Stimulated activated CD4-positive, alpha-beta T cell treated with anti-CD3 and anti-CD28 coated beads, Interleukin-15, amount 100 ng/mL, for 24 hours (primary cell): ENCODE results near the gene EPX.

ENCODE experiments used
- DNase-seq: peaks from one replicate; pipeline ENCODE4 v3.0.0-alpha.2; 2020

EPX gene

GRCh38 chr17:58231641-58232040, 39.1 kb downstream of the EPX start:
- no peak for DNase-seq

DNA sequence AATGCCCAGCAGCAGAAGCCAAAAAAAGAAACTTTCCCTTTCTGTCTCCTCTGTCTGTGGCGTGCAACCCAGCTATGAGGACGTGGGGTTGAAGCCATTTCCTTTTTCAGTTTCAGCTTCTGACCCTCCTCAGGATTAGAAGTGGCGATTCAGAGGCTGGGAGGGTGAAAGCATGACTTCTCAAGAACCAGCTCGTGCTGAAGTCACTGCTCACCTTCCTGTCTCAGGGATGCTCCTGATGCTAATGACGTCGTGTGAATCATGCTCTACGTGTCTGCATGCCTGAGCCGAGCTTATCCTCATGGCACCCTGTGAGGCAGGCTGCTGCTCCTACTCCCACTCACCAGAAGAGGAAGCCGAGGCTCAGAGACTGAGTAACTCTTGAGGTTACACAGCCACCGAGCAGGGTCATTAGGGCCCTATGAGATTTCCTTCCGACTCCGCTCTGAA, 40.2 kb downstream of the EPX start:
- peak; percentile 56 for DNase-seq

DNA sequence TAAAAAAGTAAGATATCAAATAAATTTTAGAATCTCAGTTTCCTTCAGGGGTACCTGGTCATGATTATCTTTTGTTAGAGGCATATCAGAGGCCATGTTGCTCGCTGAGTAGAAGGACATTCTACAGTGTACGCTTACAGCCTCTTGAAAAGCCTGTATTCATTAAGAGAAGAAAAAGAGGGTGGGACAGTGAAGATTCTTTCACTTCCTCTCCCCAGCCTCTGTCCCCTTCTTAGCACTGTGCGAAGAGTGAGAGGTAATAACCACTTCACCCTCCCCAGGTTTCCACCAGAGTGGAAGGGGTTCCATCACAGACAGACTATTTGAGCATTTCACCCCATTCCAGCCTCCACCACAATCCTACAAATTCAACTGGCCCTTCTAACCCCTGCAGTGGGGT, 41.0 kb downstream of the EPX start:
- DNase-seq = no peak

DNA sequence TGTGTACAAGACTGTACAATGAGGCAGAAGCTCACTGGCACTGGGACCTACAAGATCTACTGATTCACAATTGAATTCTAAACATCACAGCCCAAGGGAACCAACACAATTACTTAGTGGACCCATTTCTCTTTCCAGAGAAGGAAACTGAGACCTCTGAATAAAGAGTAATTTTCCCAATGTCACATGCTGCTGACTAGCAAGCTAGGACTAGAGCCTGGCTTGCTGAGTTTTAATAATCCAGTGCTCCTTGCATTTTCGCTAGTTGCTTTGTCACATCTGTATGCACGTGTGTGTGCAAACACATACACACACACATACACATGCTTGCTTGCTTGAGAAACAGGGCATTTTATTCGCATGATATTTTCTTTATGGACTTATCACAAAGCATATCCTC, 42.0 kb downstream of the EPX start:
- DNase-seq = no peak

GRCh38 chr17:58235821-58236220, 43.3 kb downstream of the EPX start:
- no peak for DNase-seq

DNA sequence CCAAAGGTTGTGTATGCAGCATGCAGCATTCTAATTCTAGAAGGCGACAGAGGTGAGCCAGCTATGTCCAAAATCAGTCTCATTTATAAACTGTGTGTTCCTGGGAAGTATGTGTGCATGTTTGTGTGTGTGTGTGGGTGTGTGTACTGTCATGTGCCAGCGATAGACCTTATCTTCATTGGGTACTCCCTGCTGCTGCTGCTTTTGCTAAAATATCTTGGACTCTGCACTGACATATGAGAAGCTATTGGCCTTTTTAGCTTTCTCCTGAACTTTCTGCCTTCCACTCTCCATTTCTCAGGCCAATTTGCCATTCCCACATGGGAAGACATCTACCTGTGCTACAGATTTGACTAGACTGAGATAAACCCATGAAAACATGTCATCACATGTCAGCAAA, 43.9 kb downstream of the EPX start:
- no peak for DNase-seq

- DNase-seq = no peak
Observed at GRCh38 chr17:58238147-58238634, 45.7 kb downstream of the EPX start, which contains the start of gene LPO. Gene LPO (plus strand): TSS chr17:58238584. CDS start chr17:58242980, 4,396 bp downstream.

DNA sequence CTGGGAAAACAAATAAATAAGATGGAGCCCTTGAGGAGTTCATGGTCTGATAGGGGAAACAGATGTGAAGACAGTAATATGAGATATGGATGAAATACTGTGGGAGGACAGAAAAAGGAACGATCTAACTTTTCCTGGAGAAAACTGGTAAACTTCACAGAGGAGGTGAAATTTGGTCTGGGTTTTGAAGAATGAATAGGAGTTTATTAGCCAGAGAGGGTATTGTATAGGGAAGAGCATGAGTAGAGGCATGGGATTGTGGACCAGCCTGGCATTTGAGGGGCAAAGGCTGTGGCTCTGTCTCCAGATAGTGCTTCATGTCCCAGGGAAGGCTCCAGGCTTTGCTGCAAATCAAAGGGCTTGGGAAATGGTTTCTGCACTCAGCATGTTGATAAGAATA, 47.5 kb downstream of the EPX start:
- DNase-seq = no peak

- DNase-seq = peak; percentile 50
Observed at GRCh38 chr17:58242171-58242784, 49.8 kb downstream of the EPX start.

- no peak for DNase-seq
Observed at GRCh38 chr17:58244963-58245362, 52.4 kb downstream of the EPX start.

DNA sequence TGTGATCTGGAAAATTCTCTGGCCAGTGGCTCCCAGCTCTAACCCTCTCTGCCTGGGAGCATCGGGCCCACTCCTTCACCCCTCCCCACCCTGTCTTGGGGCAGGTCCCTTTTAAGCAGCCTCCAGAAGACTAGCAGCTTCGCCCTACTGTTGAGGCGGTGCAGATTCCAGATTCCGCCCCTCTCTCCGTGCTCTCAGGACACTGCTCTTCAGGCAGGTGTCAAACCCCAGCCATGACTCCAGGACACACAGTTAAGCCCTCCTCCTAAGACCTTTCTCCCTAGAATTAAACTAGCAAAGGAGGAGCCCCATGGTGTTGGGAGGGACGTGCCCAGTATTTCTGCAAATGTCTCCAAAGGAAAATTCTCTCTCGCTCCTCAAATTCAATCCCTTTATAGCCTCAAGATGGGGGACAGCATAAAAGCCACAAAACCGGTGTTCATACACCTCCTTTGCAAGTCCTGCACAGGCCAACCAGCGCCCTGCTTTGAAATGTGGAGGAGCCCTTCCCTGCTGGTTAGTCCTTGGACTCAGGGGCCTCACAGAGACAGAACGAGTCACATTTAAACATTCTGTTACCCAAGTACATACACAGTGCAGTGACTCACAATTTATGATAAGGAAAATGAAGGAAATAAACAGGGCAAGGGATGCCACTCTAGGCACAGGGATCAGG, 53.0 kb downstream of the EPX start:
- no peak for DNase-seq

DNA sequence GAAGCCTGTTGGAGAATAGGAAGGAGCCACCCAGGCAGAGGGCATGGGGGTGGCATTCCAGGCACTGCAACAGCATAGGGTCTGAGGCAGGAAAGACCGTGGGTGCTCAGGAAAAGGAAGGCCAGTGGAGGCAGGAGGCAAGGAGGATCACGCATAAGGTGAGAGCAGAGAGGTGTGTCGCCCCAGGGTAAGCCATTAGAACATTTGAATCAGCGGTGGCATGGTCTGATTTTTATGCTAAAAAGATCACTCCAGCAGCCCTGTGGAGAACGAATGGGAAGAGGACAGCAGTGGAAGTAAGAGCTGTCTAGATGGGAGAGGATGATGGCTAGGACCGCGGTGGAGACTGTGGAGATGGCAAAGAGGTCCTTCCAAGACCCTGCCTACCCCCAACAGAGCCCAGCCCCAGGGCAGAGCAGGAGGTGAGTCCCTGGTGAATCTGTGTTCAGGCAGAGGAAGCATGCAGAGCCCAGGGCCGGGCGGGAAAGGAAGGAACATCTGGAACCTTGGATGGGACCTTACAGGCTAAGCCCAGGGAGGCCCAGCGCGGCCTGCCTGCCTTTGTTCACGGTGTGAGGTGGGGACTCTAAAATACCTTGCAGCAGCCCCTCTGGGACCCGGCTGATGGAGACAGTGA, 53.7 kb downstream of the EPX start:
- DNase-seq = no peak

DNA sequence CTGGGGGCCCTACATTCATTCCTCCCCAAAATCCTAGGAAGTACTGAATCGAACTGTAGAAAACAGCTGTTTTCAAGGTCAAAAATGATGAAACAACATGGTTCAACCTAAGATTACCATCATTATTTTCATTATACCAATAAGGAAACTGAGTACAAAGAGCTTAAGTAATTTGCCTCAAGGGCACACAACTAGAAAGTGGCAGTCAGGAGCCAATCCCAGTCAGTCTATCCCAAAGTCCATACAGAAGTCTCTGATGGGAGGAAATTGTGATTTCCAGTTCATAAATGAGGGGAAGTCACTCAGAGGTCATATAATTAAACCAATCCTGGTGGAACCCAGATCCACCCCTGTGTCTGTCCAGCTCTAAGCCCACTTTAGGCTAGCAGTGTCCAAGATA, 54.3 kb downstream of the EPX start:
- DNase-seq = no peak

DNA sequence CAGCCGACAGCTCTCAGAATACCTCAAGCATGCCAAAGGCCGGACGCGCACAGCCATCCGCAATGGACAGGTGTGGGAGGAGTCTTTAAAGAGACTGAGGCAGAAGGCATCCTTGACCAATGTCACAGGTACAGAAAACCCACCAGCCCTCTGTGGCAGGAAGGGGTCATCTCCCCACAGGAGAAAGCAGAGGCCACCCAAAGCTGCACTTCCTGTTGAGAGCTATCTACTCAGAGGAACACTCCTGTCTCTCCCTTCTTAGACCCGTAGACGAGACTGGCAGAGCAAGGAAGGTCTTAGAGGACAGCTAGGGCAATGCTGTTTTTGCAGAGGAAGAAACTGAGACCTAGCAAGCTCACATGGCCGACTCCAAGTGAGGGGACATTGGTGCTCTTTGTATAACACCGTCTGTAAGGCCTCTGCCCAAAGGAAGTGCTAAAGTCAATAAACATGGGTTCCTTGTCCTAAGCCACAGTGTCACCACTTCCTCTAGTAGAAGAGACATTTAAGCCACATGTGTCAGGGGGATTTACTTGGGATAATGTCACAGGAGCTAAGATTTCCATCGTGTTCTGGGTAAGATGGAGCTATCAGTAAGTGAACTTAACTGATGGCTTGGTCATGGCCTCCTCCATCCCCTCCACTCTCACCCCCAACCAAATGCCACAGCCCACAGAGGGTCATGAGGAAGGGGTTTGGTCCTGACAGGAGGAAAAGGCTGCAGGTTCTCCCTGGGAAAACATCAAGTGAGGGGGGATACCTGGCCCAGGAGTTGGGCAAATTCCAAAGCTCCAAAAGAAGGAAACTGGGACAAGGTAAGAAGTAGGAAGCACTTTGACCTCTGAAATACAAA, 55.2 kb downstream of the EPX start:
- no peak for DNase-seq

DNA sequence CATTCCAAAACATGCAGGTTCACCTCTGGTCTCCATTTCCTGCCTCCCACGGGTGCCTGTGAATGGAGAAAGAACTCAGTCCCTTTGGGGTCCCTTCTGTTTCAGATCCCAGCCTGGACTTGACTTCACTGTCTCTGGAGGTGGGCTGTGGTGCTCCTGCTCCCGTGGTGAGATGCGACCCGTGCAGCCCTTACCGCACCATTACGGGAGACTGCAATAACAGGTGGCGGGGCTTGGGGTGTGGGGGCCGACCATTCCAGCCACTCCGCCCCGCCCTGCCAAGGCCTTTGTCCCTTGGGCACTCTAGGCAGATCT, 56.4 kb downstream of the EPX start:
- no peak for DNase-seq

GRCh38 chr17:58249270-58250133, 57.0 kb downstream of the EPX start:
- peak; percentile 83 for DNase-seq

DNA sequence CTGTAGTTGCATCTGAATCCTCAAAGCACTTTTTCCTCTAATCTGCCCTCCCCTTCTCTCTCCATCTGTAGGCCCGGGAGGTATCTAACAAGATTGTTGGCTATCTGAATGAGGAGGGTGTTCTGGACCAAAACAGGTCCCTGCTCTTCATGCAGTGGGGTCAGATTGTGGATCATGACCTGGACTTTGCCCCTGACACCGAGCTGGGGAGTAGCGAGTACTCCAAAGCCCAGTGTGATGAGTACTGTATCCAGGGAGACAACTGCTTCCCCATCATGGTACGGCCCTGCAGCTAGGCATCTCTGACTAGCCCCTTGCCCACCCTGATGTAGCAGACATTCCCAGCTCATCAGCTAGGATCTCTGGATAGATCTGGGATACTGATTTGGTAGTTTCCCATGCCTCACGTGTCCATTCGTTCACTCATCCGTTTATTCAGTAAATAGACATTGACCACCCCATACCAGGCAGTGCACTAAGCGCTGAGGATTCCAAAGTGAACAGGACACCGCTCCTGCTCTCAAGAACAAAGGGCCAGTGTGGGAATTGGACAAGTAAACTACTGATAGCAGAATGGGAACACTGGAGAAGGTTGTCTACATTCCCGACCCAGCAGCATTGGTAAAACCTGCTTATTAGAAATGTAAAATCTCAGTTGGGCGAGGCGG, 58.0 kb downstream of the EPX start:
- DNase-seq = no peak

- DNase-seq = no peak
Observed at GRCh38 chr17:58252141-58252540, 59.6 kb downstream of the EPX start.

DNA sequence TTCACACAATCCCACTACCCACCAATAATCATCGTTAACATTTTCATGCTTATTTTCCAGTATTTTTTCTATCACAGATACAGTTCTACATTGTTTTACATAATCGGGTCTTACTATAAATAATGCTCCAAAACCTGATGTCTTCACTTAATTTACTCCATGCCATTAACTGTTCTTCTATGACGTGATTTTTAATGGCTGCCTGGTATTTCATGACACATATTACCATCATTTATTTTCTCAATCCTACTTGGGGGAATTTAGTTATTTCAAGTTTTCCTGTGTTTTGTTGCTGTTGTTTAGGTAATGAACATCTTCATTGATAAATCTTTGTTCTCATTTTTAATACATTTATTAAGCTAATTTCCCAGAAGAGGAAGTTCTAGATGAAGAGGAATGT, 60.6 kb downstream of the EPX start:
- DNase-seq = no peak
